HG03135 (cell line): ENCODE results near the gene MSI2.

Source experiments
- ATAC-seq: cut with Tn5 transposase; IDR thresholded peaks from one replicate; pipeline ENCODE4 v1.9.1; 2021; ENCODE audit warnings: mild to moderate bottlenecking, moderate library complexity; ENCODE audit not compliant: unreplicated experiment

The MSI2 gene

DNA sequence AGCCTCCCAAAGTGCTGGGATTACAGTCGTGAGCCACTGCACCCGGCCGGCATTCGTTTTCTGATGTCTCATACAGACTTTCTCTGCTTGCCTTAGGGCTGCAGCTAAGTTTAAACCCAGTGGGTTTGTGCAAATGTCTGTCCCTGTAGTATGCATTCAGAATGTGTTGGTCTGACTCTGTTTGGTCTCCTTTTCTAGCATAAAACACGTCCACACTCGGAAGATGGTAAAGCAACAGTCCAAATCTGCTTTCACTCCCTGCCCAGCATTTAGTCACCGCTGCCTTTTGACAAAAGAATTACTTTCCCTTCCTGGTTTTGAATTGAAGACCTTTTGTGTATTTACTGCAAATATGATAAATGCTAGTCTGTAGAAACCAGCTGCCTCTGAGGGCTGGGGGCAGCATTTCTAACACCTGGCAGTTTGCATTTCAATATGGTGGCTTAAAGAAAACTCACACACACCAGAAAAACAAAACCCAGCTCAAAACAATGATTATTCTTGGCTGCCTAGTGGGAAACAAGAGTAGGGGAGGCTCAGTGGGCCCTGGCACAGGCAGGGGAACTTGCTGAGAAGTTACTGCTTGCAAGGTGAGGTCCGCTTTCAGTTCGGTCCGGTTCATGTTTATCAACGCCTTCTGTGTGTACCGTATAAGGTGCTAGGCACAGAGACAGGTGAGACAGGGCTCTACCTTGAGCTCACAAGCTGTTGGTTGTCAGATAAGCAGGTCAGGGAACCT lies 56.9 kb downstream of the MSI2 start:
- no peak for ATAC-seq

DNA sequence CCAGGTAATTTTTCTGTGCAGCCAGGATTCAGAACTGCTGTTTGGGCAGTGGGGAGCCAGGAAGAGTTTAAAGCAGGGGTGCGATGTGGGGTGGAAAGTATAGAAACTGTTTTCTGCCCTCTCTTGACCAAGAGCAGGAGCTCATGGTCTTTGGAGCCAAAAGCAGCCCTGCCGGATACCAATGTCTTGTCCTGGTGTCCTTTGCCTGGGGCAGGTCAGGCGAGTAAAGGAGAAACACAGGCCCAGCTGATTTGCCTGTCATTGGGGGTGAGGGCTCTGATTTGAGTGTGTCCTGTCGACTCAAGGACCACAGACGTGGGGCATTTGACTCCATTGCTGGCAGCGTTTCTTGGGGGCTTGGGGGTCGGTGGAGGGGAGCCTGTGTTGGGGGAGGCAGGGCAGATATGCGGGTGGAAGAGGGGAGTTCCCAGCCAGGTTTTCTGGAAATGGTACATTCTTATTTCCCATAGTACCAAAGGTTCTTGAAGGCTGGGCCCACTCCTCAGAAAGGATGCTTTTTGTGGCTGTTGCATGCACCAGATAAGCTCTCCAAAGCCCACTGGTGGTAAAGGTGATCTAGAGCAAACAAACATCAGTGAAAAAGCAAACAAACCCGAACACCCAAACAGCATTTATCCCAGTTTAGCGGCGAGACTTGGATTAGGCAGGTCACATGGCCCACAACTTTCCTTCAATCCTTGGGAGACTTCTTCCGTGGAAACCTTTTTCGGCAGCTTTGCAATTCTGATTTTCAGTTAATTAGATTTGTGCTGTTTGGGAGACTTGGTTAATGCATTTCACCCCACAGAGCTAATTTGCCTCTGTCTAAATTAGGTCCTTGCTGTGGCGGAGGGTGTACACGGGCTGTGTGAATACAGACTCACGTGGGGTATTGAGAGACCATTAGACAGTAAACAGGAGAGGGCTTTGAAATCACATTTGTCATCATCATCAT lies 59.0 kb downstream of the MSI2 start:
- ATAC-seq: no peak

DNA sequence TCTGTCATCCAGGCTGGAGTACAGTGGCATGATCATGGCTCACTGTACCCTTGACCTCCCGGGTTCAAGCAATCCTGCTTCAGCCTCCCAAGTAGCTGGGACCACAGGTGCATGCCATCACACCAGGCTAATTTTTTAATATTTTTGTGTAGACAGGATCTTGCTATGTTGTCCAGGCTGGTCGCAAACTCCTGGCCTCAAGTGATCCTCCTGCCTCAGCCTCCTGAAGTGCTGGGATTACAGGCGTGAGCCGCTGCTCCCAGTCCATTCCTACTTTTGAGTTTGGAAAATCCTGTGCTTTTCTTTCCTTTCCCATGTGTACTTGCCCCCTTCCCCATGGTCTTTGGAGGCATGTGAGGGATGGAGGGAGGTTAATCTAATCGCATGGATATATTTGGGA lies 60.0 kb downstream of the MSI2 start:
- no peak for ATAC-seq

DNA sequence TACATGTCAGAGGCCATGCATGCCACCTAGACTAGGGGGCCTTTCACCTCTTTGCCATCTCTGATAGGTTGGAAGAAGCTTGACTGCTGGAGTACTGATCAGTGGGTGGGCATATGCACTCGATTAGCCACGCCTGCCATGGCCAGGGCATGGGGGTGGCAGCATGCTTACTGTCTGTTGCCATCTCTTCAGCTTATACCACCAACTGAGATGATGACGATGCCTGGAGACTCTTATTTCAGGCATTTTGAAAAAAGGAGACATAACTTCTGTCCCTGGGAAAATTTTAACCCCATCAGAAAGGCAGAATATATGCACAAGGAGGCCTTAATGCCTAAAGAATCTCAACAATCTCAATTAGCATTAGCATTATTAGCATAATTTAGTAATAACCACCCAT lies 60.8 kb downstream of the MSI2 start:
- no peak for ATAC-seq

DNA sequence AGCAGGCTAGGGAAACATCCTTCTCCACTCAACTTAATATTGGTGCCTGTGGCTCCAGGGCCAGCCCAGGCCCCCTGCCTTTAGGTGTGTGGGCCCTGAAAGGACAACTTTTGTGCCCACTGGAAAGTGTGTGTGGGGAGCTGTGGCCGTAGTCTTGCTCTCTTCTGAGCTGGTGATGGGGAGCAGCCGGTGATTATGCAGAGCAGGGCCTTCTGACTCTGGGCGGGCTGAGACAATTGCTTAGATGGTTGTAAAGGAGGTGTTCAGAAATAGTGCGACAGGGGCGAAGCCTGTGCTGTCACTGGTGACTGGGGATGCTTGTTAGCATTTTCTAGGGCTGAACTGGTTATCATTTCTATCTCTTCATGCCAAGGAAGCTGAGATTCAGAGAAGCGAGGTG lies 62.6 kb downstream of the MSI2 start:
- ATAC-seq: no peak

DNA sequence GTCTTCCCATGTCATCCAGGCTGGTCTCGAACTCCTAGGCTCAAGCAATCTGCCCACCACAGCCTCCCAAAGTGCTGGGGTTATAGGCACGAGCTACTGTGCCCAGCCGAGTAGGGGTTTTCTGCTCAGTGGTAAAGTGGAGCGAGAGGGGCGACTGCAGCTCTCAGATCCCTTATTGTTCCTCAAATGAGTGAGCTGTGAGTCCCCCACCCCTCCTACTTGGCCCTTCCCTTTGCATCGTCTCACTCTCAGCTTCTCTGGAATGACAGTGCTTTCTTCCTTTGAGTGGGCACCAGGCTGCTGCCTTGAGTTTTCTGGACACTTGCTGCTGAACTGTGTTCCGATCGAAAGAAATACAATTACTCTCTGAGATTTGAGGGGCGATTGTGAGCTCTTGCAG lies 63.5 kb downstream of the MSI2 start:
- ATAC-seq: no peak

DNA sequence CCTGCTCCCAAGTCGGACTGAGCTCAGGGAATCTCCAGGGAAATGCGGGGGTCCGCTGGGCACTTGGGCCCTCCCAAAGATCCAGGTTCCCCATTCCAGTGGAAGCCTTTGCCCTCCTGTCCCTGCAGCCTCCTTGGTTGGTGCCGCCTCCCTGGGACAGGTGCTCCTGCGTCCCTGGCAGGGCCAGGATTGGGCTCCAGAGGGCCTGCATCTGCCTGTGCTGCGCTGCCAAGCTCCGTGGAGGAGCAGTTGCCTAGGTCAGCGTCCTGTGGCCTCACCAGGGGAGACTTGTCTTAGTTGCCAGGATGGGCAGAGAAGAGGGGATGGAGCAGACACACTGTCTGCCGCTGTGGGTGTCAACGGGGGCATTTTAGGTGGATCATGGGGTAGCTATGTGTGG lies 67.1 kb downstream of the MSI2 start:
- ATAC-seq: no peak

DNA sequence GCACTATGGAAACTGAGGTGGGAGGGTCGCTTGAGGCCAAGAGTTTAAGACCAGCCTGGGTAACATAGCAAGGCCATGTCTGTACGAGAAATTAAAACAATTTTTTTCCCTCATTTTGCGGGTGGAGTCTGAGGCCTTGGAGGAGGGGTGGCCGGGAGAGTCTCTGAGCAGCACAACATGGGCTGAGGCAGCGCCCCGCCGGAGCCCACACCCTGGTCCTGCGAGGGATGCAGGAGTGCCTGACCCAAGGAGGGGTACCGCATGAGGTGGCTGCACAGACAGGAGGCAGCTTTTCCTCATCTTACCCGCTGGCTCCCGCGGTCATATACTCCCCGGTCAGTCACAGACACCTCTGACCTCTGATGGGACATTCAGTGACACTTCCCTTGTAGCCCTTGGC lies 67.7 kb downstream of the MSI2 start:
- ATAC-seq: no peak

DNA sequence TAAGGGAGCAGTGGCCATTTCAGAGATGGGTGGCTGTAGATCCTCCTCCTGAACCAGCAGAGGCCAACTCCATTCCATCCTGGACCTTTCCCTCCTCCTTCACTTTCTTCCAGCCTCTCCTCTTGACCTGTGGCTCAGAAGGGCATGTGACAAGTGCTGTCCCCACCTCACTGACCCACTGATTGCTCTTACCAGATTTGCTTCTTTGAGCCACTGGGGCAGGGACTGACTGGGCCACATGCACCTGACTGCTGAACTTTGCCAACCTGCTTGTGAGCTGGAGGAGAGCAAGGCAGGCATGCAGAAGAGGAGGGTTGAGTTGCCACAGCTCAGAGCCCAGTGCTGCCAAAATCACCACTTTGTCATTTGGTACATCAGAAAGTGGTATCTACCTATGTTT lies 68.3 kb downstream of the MSI2 start:
- no peak for ATAC-seq

DNA sequence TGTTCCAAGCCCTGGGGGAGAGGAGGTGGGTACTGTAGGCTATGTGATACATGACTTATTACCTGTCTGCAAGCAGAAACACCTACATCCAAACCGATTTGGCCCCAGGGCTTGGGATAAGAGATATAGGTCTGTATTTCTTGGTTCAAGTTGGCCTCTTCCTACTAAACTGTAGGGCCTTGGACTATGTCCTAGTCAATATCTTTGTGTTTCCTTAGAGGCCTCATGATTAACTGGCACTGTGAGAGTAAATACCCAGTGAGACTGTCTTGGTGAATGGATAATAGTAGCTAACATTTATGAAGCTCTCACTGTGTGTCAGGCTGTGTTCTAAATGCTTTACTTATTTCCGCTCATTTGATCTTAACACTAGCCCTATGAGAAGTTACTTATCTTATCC lies 70.0 kb downstream of the MSI2 start:
- no peak for ATAC-seq

DNA sequence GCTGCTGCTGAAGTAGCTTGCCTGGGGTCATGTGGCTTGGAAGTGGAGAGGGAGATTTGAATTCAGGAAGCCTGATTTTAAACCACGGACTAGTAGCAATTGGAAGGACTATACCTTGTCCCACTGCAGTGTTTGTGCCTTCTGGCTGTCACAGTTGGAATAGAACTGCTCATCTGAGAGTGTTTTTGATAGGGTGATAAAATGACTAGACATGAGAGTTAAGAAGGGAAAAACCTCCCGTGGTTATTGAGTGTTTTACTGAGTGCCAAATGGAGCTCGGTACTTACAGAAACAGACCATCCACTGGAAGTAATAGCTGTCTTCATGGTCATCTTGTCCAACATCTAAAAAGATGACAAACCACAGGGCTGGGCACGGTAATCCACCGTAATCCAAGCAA lies 70.4 kb downstream of the MSI2 start:
- no peak for ATAC-seq

DNA sequence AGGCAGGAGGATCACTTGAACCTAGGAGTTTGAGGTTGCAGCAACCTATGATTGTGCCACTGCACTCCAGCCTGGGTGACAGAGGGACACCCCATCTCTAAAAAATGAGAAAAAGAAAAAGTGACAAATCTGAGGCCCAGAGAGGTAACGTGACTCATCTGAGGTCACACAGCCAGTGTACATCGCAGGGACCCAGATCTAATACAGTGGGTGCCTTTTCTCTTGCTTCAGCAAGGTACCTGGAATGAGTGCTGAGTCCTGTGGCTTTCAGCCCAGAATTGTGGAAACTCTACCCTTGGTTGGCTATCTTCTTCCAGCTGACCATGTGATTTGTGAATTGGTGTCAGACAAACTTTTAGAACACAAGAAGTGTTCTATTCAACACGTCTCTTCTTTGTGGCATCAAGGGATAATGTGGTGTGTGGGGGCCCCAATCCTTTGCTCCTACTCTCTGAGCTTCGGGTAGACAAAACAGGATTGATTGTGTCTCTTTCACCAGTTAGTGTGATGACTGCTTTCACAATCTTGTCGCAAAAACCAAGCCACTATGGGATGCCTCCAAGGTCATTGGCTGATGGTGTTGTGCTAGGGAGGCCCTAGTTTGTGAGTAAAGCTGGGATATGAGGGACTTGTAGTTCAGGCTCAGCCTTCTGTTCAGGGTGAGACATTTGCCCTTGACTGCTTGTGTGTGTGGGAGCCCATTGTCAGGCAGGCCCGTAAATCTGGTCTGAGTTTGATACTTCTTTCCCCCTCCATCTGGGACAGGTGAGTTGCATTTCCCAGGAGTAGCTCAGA lies 71.0 kb downstream of the MSI2 start:
- ATAC-seq: no peak

DNA sequence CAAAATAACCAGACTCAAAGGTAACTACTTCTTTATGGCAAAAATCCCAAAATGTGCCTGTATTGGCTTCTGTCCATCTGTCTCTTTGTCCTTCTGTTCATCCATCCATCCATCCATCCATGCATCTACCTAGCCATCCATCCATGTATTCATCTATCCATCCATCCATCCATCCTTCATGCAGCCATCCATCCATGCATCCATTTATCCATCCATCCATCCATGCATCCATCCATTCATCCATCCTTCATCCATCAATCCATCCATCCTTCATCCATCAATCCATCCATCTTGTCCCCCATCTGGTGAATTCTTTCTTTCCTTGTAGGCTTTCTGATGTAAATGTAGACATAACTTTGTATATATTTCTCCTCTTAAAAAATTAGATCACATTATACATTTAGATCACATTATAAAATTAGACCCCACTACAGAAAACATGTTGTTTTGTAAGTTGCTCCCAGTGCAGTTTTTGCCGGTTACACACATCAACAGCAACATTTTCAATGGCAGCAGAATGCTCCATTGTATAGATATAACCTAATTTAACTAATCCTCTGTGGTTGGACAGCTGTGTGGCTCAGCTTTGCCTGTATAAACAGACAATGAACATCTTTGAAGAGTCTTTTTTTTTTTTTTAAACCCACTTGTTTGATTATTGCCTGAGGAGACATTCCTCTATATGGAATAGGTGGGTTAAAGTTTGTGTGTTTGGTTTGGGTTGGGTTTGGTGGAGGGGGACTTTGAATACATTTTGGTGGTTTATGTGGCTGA lies 72.0 kb downstream of the MSI2 start:
- no peak for ATAC-seq

DNA sequence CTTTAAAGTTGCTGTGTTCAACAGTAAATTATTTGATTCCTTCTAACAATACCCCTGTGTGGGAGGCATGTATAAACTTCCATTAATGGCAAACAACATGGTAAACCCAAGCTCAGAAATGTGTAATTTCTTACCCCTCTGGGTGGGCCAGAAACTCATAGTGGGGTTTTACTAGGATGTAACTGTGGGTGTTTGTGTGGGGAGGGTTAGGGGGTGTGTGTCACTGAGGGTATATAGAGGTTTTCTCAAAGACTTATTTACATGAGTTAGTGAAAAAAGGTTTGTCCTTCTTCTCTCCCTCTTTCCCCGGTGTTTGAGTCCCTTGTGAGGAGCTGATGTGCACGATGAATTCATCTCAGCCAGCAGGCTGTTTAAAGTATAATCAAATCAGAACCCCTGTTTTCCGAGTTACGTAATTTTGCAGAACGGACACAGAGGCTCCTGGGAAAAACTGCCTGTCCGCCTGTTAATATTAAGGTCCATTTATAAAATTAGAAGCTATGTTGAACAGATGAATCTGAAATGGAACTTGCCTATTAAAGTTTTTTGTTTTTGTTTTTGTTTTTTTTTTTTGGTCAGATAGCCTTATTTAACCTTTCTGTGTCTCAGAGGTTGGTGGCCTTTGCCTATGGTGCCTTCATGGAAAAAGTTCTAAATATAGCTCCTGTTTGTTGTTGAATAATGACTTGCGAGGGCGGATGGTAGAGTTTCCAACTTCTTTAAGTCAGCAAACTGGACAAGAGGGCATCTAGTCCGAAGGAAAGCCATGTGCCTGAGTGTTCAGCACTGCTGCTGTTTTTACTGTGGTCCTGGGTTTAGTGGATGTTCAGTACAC lies 73.3 kb downstream of the MSI2 start:
- no peak for ATAC-seq

DNA sequence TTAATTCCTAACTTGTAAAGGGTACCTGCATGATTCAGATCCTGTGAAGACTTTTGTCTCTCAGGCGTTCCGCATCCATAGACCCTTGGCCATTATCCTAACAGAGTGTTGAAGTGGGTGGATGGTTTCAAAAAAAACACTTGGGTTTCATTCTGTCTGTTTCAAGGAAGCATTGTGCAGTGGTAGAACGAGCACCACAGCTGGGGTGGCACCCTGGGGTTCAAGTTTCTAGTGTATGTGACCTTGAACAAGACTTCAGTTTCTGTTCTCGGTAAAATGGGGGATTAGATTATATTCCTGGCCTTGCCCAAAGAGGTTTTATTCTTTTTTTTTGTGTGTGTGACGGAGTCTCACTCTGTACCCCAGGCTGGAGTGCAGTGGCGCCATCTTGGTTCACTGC lies 74.3 kb downstream of the MSI2 start:
- no peak for ATAC-seq

DNA sequence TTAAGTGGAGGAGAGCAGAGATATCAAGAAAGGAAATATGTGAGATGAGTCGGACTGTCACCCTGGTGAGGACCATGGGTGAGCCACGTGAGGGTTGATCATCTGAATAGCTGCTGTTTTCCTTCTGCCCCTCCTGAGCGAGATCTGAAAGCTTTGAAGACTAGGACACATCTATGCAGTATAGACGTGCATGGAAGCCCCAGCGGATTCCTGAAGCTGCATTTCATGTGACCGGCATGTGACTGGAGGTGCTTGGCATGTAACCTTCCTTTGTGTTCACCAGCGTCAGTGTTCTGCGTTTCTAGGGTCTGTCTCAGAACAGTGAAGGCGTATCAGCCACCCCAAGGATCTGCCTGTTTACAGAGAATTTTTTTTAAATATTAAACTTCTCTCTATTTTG lies 75.1 kb downstream of the MSI2 start:
- no peak for ATAC-seq

DNA sequence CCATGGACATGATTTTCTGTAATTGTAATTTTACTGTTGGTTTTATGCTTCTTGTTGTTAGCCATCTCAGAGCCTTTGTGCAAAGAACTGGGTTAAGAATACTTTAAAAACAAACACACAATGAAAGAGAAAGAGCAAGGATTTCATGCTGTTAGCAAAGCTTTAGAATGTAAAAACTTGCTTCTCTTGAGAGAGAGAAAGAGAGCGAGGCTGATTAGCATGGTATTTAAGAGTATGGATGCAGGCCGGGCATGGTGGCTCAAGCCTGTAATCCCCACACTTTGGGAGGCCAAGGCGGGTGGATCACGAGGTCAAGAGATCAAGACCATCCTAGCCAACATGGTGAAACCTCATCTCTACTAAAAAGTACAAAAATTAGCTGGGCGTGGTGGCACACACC lies 76.2 kb downstream of the MSI2 start:
- ATAC-seq: no peak

DNA sequence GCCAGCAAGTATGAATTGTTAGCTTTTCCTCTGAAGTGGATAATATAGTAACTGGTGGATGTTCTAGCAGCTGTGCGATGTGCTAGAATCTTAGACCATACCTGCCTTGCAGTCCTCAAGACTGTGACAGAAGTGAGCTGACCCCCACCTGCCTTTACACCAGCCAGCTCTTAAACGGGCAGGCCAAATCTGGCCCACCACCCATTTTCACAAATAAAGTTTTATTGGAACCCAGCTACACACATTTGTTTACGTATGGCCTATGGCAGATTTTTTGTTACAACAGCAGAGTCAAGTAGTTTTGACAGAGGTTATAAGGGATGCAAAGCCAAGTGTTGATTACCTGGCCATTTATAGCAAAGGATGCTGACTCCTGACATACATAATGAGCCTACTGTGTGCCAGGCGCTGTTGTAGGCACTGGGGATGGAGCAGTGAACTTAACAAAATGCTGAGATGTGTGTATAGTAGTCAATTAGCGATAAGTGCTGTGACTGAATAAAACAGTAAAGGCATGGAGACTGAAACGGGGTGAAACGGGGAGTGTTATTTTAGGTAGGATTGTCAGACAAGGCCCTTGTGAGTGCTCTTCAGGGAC lies 79.0 kb downstream of the MSI2 start:
- ATAC-seq: no peak

DNA sequence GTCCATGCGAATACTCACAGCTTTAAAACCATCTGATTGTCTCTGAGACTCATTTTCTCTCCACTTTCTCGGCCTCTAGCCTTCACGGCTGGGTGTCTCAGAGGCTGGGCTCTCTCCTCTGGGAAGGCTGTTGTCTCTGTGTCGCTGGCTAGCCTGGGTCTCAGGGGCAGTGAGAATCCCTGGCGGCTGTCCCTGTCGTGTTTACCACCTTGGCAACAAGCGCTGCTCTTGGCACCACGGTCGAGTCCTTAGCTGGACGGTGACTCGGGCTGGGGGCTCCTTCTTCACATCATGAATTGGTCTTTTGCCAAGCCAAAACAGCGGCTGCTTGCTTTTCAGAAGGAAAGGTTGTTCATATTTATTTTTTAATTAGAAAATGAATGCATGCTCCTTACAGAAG lies 81.1 kb downstream of the MSI2 start:
- ATAC-seq: no peak
